HG03354 (cell line): ENCODE measurements around the gene PRPSAP2.
"Not testable (repeated sequence)": the region's sequence is repeated elsewhere in the genome, so short reads cannot be mapped to it uniquely, and the experiment has no call there.

Experiments used
- ATAC-seq: cut with Tn5 transposase; IDR thresholded peaks from one replicate; pipeline ENCODE4 v1.9.1; 2021; ENCODE audit warnings: mild to moderate bottlenecking; ENCODE audit not compliant: unreplicated experiment, poor library complexity, severe bottlenecking

The PRPSAP2 gene

GRCh38 chr17:18857864-18858566 is at the start of gene PRPSAP2:
Gene PRPSAP2 (plus strand): TSS chr17:18858131. CDS start chr17:18865834, 7,703 bp downstream.
- peak; percentile 58 for ATAC-seq

GRCh38 chr17:18815924-18816323 is 42.0 kb upstream of the PRPSAP2 start:
- ATAC-seq, result not testable (repeated sequence)

GRCh38 chr17:18816489-18817371 is 41.2 kb upstream of the PRPSAP2 start:
- not testable (repeated sequence) for ATAC-seq

GRCh38 chr17:18821430-18821829 is 36.5 kb upstream of the PRPSAP2 start:
- not testable (repeated sequence) for ATAC-seq

GRCh38 chr17:18827613-18828012 is 30.3 kb upstream of the PRPSAP2 start:
- not testable (repeated sequence) for ATAC-seq

- no peak for ATAC-seq
These were observed 9.4 kb upstream of the PRPSAP2 start for GRCh38 chr17:18848501-18848900.

- ATAC-seq, result no peak
These were observed 7.3 kb upstream of the PRPSAP2 start for GRCh38 chr17:18850679-18851078.

- no peak for ATAC-seq
These were observed 6.7 kb upstream of the PRPSAP2 start for GRCh38 chr17:18851201-18851600.

- no peak for ATAC-seq
These were observed 3.0 kb upstream of the PRPSAP2 start for GRCh38 chr17:18854956-18855355.

- ATAC-seq, result peak; percentile 80
These were observed 1.9 kb upstream of the PRPSAP2 start for GRCh38 chr17:18855831-18856569.

- ATAC-seq, result no peak
These were observed 1.4 kb upstream of the PRPSAP2 start for GRCh38 chr17:18856570-18856915.

GRCh38 chr17:18858567-18859245 is 775 bp downstream of the PRPSAP2 start:
- ATAC-seq, result no peak

- no peak for ATAC-seq
These were observed 1.3 kb downstream of the PRPSAP2 start for GRCh38 chr17:18859256-18859655.

- peak; percentile 37 for ATAC-seq
These were observed 2.4 kb downstream of the PRPSAP2 start for GRCh38 chr17:18860161-18860972.

- ATAC-seq, result no peak
These were observed 4.1 kb downstream of the PRPSAP2 start for GRCh38 chr17:18862011-18862410.

GRCh38 chr17:18864996-18865395 is 7.1 kb downstream of the PRPSAP2 start:
- not testable (repeated sequence) for ATAC-seq

- ATAC-seq, result no peak
These were observed 9.2 kb downstream of the PRPSAP2 start for GRCh38 chr17:18866866-18867813.

GRCh38 chr17:18877104-18877645 is 19.2 kb downstream of the PRPSAP2 start:
- ATAC-seq, result no peak
